ENCODE measurements around the gene CASS4.

DNA sequence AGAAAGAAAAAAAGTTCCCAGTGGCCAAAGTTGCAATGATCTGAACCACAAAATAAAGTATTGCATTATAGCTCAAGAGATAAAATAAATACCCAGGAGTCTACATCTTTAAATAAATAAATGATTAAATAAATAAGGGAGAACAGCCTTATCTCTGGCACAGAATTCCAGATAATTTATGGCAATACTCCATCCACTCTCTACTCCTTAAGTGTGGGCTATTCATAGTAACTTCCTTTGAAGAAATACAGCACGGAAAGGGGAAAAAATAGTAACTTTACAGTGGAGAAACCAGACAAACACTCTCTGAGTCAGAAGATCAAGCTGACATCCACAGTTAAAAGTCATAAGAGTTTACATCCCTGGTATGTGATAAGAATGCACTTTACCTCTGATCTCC, 31.7 kb upstream of the CASS4 start:
- TF ChIP-seq POLR2A (IDR thresholded peaks at IDR 0.05; ENCODE audit: extremely low read depth, insufficient read length), result no peak
- TF ChIP-seq CTCF (IDR thresholded peaks at IDR 0.05; ENCODE audit: low read depth, low read length), result no peak
- TF ChIP-seq MYC (IDR thresholded peaks at IDR 0.05; ENCODE audit: low read depth, low read length), result no peak
- no peak for TF ChIP-seq MAX (IDR thresholded peaks at IDR 0.05; ENCODE audit: low read depth, low read length)

Measured in NB4 (cell line).